Effector memory CD8-positive, alpha-beta T cell (primary cell): ENCODE data around the gene UBC.

Source experiments
- ATAC-seq: fragments of 150-1000 bp; cut with Tn5 transposase; replicated peaks from 2 replicates; pipeline ENCODE4 v1.10.0; 2021; ENCODE audit warnings: mild to moderate bottlenecking, moderate library complexity
- DNase-seq, 3 experiments: peaks; one replicate each; pipeline ENCODE4 v3.0.0; 2021
- H3K27ac Mint-ChIP-seq, 2 donors: one replicate each; pipeline ENCODE4 v1.8.0; 2022; ENCODE audit warnings: mild to moderate bottlenecking in 2 of 2, mixed read lengths in 2 of 2, moderate library complexity in 2 of 2
- H3K27me3 Mint-ChIP-seq, 2 donors: one replicate each; pipeline ENCODE4 v1.8.0; 2022; ENCODE audit warnings: mixed read lengths in 2 of 2
- H3K36me3 Mint-ChIP-seq: one replicate; pipeline ENCODE4 v1.8.0; 2022; ENCODE audit warnings: mild to moderate bottlenecking, moderate library complexity, mixed read lengths; ENCODE audit not compliant: insufficient read depth
- H3K4me1 Mint-ChIP-seq, 2 donors: one replicate each; pipeline ENCODE4 v1.8.0; 2022; ENCODE audit warnings: low read depth in 2 of 2, mixed read lengths in 2 of 2
- H3K4me3 Mint-ChIP-seq, 2 donors: one replicate each; pipeline ENCODE4 v1.8.0; 2022; ENCODE audit warnings: mild to moderate bottlenecking in 2 of 2, mixed read lengths in 2 of 2, moderate library complexity in 2 of 2
- H3K9me3 Mint-ChIP-seq, 2 donors: one replicate each; pipeline ENCODE4 v1.8.0; 2022; ENCODE audit warnings: mixed read lengths in 2 of 2

UBC gene

GRCh38 chr12:124868252-124869058 lies 46.0 kb downstream of the UBC start:
- DNase-seq (no peak), ATAC-seq (no peak)
- Mint-ChIP-seq H3K27ac (peak overlapping the region in 1 of 2 donors; percentile 21), H3K9me3 (no peaks in the 10 kb centered on the region), H3K27me3 (peaks cover 10 to 25% of the 10 kb centered on the region in 2 donors), H3K36me3 (peaks cover 9% of the 10 kb centered on the region), H3K4me1 (peaks cover 7 to 12% of the 10 kb centered on the region in 2 donors), H3K4me3 (no peak overlapping the region)

GRCh38 chr12:124867401-124867930 lies 47.0 kb downstream of the UBC start:
- H3K36me3 Mint-ChIP-seq, result peaks cover 9% of the 10 kb centered on the region
- H3K27ac Mint-ChIP-seq, result no peak overlapping the region
- peaks cover 7 to 17% of the 10 kb centered on the region in 2 donors for H3K4me1 Mint-ChIP-seq

GRCh38 chr12:124866883-124867400 lies 47.5 kb downstream of the UBC start:
- Mint-ChIP-seq H3K4me3 (no peak overlapping the region), H3K36me3 (peaks cover 9% of the 10 kb centered on the region), H3K4me1 (peaks cover 7 to 17% of the 10 kb centered on the region in 2 donors), H3K27me3 (peaks cover 10 to 20% of the 10 kb centered on the region in 2 donors), H3K9me3 (no peaks in the 10 kb centered on the region), H3K27ac (no peak overlapping the region)
- ATAC-seq (no peak), DNase-seq (no peak)

More at GRCh38 chr12:124867401-124867930, 47.0 kb downstream of the UBC start:
- Mint-ChIP-seq H3K4me3 (no peak overlapping the region), H3K27me3 (peaks cover 10 to 25% of the 10 kb centered on the region in 2 donors), H3K9me3 (no peaks in the 10 kb centered on the region)
- no peak for DNase-seq
- no peak for ATAC-seq

GRCh38 chr12:124866195-124866882 lies 48.1 kb downstream of the UBC start:
- Mint-ChIP-seq H3K27me3 (peaks cover 10 to 16% of the 10 kb centered on the region in 2 donors), H3K4me1 (peaks cover 7 to 17% of the 10 kb centered on the region in 2 donors), H3K4me3 (no peak overlapping the region), H3K36me3 (peaks cover 9% of the 10 kb centered on the region), H3K27ac (peak overlapping the region in 1 of 2 donors; percentile 46), H3K9me3 (no peaks in the 10 kb centered on the region)
- no peak for DNase-seq
- ATAC-seq, result no peak

- no peak for ATAC-seq
- Mint-ChIP-seq H3K36me3 (peaks cover 9% of the 10 kb centered on the region), H3K4me1 (peaks cover 7 to 17% of the 10 kb centered on the region in 2 donors), H3K9me3 (no peaks in the 10 kb centered on the region), H3K27me3 (peaks cover 10 to 16% of the 10 kb centered on the region in 2 donors), H3K4me3 (no peak overlapping the region), H3K27ac (no peak overlapping the region)
- DNase-seq, result no peak
Observed at GRCh38 chr12:124865728-124866127, 48.7 kb downstream of the UBC start.

- H3K27me3 Mint-ChIP-seq, result peaks cover 7 to 11% of the 10 kb centered on the region in 2 donors
- peaks cover 9% of the 10 kb centered on the region for H3K36me3 Mint-ChIP-seq
- peak overlapping the region; percentile 84 for H3K27ac Mint-ChIP-seq
- H3K4me3 Mint-ChIP-seq, result peak overlapping the region; percentile 81 to 83
- no peaks in the 10 kb centered on the region for H3K9me3 Mint-ChIP-seq
- DNase-seq (no peak), ATAC-seq (no peak)
- peaks cover 7 to 17% of the 10 kb centered on the region in 2 donors for H3K4me1 Mint-ChIP-seq
Observed at GRCh38 chr12:124864326-124864752, 50.1 kb downstream of the UBC start.

- Mint-ChIP-seq H3K4me1 (peaks cover 7 to 13% of the 10 kb centered on the region in 2 donors), H3K27ac (peak within 1 kb of the TSS; percentile 84), H3K4me3 (peak within 1 kb of the TSS; percentile 81 to 83), H3K27me3 (peaks cover under 1 to 4% of the 10 kb centered on the region in 2 donors), H3K36me3 (peaks cover 7% of the 10 kb centered on the region), H3K9me3 (no peaks in the 10 kb centered on the region)
- ATAC-seq (peak; percentile 85), DNase-seq (peak; percentile 60 to 68 (median 64))
Observed at GRCh38 chr12:124863416-124864325, 50.8 kb downstream of the UBC start, which contains the start of gene SCARB1. Gene SCARB1 (minus strand): TSS chr12:124863864. CDS start chr12:124863720, 144 bp downstream.

- ATAC-seq (peak; percentile 3), DNase-seq (no peak)
- Mint-ChIP-seq H3K27me3 (no peaks in the 10 kb centered on the region), H3K36me3 (peaks cover 5% of the 10 kb centered on the region), H3K4me3 (peak overlapping the region; percentile 81 to 83), H3K27ac (peak overlapping the region; percentile 65 to 84), H3K4me1 (peaks cover 7 to 13% of the 10 kb centered on the region in 2 donors), H3K9me3 (no peaks in the 10 kb centered on the region)
Observed at GRCh38 chr12:124862768-124863415, 51.6 kb downstream of the UBC start.

- H3K27ac Mint-ChIP-seq, result peak overlapping the region in 1 of 2 donors; percentile 65
- no peak for ATAC-seq
Observed at GRCh38 chr12:124861898-124862676, 52.4 kb downstream of the UBC start.

More at GRCh38 chr12:124861898-124862676, 52.4 kb downstream of the UBC start:
- H3K36me3 Mint-ChIP-seq, result peaks cover 5% of the 10 kb centered on the region
- no peaks in the 10 kb centered on the region for H3K27me3 Mint-ChIP-seq
- peak overlapping the region; percentile 81 to 83 for H3K4me3 Mint-ChIP-seq
- H3K4me1 Mint-ChIP-seq, result peaks cover 7 to 13% of the 10 kb centered on the region in 2 donors
- H3K9me3 Mint-ChIP-seq, result no peaks in the 10 kb centered on the region
- no peak for DNase-seq
